ENCODE data around the gene KRT35. TPM values are rescaled to one million over a fixed set of nuclear protein-coding genes. Genes with fewer than 3 reads are reported as not detected.

Gene KRT35
- total RNA-seq, 4 donors from 2014 or later = not detected

- TF ChIP-seq POLR2A (IDR thresholded peaks at IDR 0.05) (no peak), CTCF (IDR thresholded peaks at IDR 0.05 in 4 of 5, conservative IDR thresholded peaks at IDR 0.05 in 1 of 5) (no peak)
- no peaks in the 10 kb centered on the region for H3K36me3 ChIP-seq
- H3K4me1 ChIP-seq = no peaks in the 10 kb centered on the region
- in situ Hi-C loops (cut with MboI; ENCODE audit: low sequenced_read_pairs in 4 of 4) (no loop called here), intact Hi-C loops (cut with DNase I; ENCODE audit: low total_unique reads) (no loop called here)
- ATAC-seq (no peak), DNase-seq (no peak)
- H3K9me3 ChIP-seq = no peaks in the 10 kb centered on the region
- H3K27me3 ChIP-seq = no peaks in the 10 kb centered on the region
- no peak overlapping the region for H3K27ac ChIP-seq
- no peak overlapping the region for H3K4me3 ChIP-seq
Observed at GRCh38 chr17:41513168-41513547, 32.2 kb upstream of the KRT35 start.

- intact Hi-C loops (cut with DNase I; ENCODE audit: low total_unique reads) (no loop called here), in situ Hi-C loops (cut with MboI; ENCODE audit: low sequenced_read_pairs in 4 of 4) (no loop called here)
- Histone ChIP-seq H3K4me3 (no peak overlapping the region), H3K27me3 (no peaks in the 10 kb centered on the region), H3K9me3 (no peaks in the 10 kb centered on the region), H3K27ac (no peak overlapping the region), H3K4me1 (no peaks in the 10 kb centered on the region), H3K36me3 (no peaks in the 10 kb centered on the region)
- DNase-seq (no peak), ATAC-seq (no peak)
- no peak for TF ChIP-seq CTCF (IDR thresholded peaks at IDR 0.05 in 4 of 5, conservative IDR thresholded peaks at IDR 0.05 in 1 of 5)
Observed at GRCh38 chr17:41512546-41513167, 31.7 kb upstream of the KRT35 start.

- Histone ChIP-seq H3K9me3 (no peaks in the 10 kb centered on the region), H3K36me3 (no peaks in the 10 kb centered on the region), H3K27me3 (no peaks in the 10 kb centered on the region), H3K27ac (no peak overlapping the region), H3K4me1 (no peaks in the 10 kb centered on the region), H3K4me3 (no peak overlapping the region)
- no peak for ATAC-seq
- intact Hi-C loops (cut with DNase I; ENCODE audit: low total_unique reads) = no loop called here
- DNase-seq = no peak
- in situ Hi-C loops (cut with MboI; ENCODE audit: low sequenced_read_pairs in 4 of 4) = no loop called here
- TF ChIP-seq POLR2A (IDR thresholded peaks at IDR 0.05) = no peak
- TF ChIP-seq CTCF (IDR thresholded peaks at IDR 0.05 in 4 of 5, conservative IDR thresholded peaks at IDR 0.05 in 1 of 5) = no peak
Observed at GRCh38 chr17:41511716-41512115, 30.8 kb upstream of the KRT35 start.

GRCh38 chr17:41511116-41511515 is 30.2 kb upstream of the KRT35 start:
- H3K4me1 ChIP-seq = no peaks in the 10 kb centered on the region
- no peaks in the 10 kb centered on the region for H3K9me3 ChIP-seq
- no peak overlapping the region for H3K27ac ChIP-seq
- no peak for DNase-seq
- ATAC-seq = no peak
- no peaks in the 10 kb centered on the region for H3K27me3 ChIP-seq
- in situ Hi-C loops (cut with MboI; ENCODE audit: low sequenced_read_pairs in 4 of 4) = no loop called here
- no peaks in the 10 kb centered on the region for H3K36me3 ChIP-seq
- TF ChIP-seq POLR2A (IDR thresholded peaks at IDR 0.05) = no peak
- no peak overlapping the region for H3K4me3 ChIP-seq
- intact Hi-C loops (cut with DNase I; ENCODE audit: low total_unique reads) = no loop called here

GRCh38 chr17:41510251-41511065 is 29.5 kb upstream of the KRT35 start:
- Histone ChIP-seq H3K27ac (no peak overlapping the region), H3K36me3 (no peaks in the 10 kb centered on the region), H3K27me3 (no peaks in the 10 kb centered on the region), H3K4me1 (no peaks in the 10 kb centered on the region), H3K9me3 (no peaks in the 10 kb centered on the region), H3K4me3 (no peak overlapping the region)
- in situ Hi-C loops (cut with MboI; ENCODE audit: low sequenced_read_pairs in 4 of 4) (no loop called here), intact Hi-C loops (cut with DNase I; ENCODE audit: low total_unique reads) (no loop called here)
- no peak for ATAC-seq
- DNase-seq = no peak
- no peak for TF ChIP-seq POLR2A (IDR thresholded peaks at IDR 0.05)
- no peak for TF ChIP-seq CTCF (IDR thresholded peaks at IDR 0.05 in 4 of 5, conservative IDR thresholded peaks at IDR 0.05 in 1 of 5)

Measured in gastrocnemius medialis (tissue), 4 donors.